ENCODE measurements around the gene OR1E1. TPM values are rescaled to one million over a fixed set of nuclear protein-coding genes. Genes with fewer than 3 reads are reported as not detected.

The OR1E1 gene, protein sequence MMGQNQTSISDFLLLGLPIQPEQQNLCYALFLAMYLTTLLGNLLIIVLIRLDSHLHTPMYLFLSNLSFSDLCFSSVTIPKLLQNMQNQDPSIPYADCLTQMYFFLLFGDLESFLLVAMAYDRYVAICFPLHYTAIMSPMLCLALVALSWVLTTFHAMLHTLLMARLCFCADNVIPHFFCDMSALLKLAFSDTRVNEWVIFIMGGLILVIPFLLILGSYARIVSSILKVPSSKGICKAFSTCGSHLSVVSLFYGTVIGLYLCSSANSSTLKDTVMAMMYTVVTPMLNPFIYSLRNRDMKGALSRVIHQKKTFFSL
- not detected in 2 replicates for polyA plus RNA-seq
- not detected in 2 replicates for polyA minus RNA-seq

DNA sequence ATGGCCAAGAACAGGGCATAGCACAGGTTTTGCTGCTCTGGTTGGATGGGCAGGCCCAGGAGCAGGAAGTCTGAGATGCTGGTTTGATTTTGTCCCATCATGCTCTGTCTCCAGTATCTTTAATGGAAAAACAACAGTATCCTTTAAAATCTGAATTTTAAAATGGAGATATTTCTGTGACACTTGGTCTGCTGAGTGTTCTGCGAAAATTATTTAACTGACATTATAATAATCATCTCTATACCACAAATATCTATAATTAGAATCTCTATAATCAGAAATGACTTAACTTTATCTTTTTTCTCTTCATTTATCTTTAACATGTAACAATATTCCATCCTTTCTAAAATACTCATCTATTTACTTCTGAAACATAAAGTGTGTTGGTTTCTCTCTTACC is at the start of gene OR1E1:
OR1E1 (minus strand) TSS at position 101 of the 400 bp plus-strand sequence; CDS start at position 101, 0 bp downstream.
- no peak within 1 kb of the TSS for H3K27ac ChIP-seq (ENCODE audit: low read length)
- H3K9me3 ChIP-seq (ENCODE audit: low read length) = no peaks in the 10 kb centered on the region
- H3K36me3 ChIP-seq (ENCODE audit: insufficient read depth, low read length) = no peaks in the 10 kb centered on the region
- no peaks in the 10 kb centered on the region for H3K9me2 ChIP-seq (ENCODE audit: insufficient read depth, low read length)
- H3K9ac ChIP-seq (ENCODE audit: low read length) = no peak within 1 kb of the TSS
- no peaks in the 10 kb centered on the region for H3K27me3 ChIP-seq (ENCODE audit: insufficient read depth, low read depth, low read length)
- H2AFZ ChIP-seq (ENCODE audit: low read depth, low read length) = no peak within 1 kb of the TSS
- H3K79me2 ChIP-seq (replicated peaks; ENCODE audit: insufficient read depth, low read length) = no peaks in the 10 kb centered on the region
- TF ChIP-seq, protein P1, sequence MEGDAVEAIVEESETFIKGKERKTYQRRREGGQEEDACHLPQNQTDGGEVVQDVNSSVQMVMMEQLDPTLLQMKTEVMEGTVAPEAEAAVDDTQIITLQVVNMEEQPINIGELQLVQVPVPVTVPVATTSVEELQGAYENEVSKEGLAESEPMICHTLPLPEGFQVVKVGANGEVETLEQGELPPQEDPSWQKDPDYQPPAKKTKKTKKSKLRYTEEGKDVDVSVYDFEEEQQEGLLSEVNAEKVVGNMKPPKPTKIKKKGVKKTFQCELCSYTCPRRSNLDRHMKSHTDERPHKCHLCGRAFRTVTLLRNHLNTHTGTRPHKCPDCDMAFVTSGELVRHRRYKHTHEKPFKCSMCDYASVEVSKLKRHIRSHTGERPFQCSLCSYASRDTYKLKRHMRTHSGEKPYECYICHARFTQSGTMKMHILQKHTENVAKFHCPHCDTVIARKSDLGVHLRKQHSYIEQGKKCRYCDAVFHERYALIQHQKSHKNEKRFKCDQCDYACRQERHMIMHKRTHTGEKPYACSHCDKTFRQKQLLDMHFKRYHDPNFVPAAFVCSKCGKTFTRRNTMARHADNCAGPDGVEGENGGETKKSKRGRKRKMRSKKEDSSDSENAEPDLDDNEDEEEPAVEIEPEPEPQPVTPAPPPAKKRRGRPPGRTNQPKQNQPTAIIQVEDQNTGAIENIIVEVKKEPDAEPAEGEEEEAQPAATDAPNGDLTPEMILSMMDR (IDR thresholded peaks at IDR 0.05; ENCODE audit: poor library complexity, severe bottlenecking) = no peak
- TF ChIP-seq, protein P2, sequence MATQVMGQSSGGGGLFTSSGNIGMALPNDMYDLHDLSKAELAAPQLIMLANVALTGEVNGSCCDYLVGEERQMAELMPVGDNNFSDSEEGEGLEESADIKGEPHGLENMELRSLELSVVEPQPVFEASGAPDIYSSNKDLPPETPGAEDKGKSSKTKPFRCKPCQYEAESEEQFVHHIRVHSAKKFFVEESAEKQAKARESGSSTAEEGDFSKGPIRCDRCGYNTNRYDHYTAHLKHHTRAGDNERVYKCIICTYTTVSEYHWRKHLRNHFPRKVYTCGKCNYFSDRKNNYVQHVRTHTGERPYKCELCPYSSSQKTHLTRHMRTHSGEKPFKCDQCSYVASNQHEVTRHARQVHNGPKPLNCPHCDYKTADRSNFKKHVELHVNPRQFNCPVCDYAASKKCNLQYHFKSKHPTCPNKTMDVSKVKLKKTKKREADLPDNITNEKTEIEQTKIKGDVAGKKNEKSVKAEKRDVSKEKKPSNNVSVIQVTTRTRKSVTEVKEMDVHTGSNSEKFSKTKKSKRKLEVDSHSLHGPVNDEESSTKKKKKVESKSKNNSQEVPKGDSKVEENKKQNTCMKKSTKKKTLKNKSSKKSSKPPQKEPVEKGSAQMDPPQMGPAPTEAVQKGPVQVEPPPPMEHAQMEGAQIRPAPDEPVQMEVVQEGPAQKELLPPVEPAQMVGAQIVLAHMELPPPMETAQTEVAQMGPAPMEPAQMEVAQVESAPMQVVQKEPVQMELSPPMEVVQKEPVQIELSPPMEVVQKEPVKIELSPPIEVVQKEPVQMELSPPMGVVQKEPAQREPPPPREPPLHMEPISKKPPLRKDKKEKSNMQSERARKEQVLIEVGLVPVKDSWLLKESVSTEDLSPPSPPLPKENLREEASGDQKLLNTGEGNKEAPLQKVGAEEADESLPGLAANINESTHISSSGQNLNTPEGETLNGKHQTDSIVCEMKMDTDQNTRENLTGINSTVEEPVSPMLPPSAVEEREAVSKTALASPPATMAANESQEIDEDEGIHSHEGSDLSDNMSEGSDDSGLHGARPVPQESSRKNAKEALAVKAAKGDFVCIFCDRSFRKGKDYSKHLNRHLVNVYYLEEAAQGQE (IDR thresholded peaks at IDR 0.05; ENCODE audit: borderline replicate concordance) = no peak
- TF ChIP-seq SMC3 (conservative IDR thresholded peaks at IDR 0.05; ENCODE audit: poor library complexity) = no peak
- no peak for TF ChIP-seq POLR2AphosphoS5 (IDR thresholded peaks at IDR 0.05)
- TF ChIP-seq RAD21 (conservative IDR thresholded peaks at IDR 0.05) = no peak
- no peak for TF ChIP-seq MXI1 (conservative IDR thresholded peaks at IDR 0.05; ENCODE audit: poor library complexity, severe bottlenecking)
- no peak for TF ChIP-seq TAF1 (IDR thresholded peaks at IDR 0.05; ENCODE audit: low read depth)
- TF ChIP-seq EP300 (conservative IDR thresholded peaks at IDR 0.05; ENCODE audit: poor library complexity, severe bottlenecking) = no peak
- no peak for TF ChIP-seq EZH2 (IDR thresholded peaks at IDR 0.05; ENCODE audit: borderline replicate concordance, insufficient read depth, low read length, poor library complexity, severe bottlenecking)
- no peak within 1 kb of the TSS for H3K4me3 ChIP-seq (ENCODE audit: low read length)
- H3F3A ChIP-seq (ENCODE audit: insufficient read depth, low read length, poor library complexity, severe bottlenecking) = no peaks in the 10 kb centered on the region
- H3K4me2 ChIP-seq (ENCODE audit: low read length) = no peak within 1 kb of the TSS
- no peaks in the 10 kb centered on the region for H4K20me1 ChIP-seq (ENCODE audit: insufficient read depth)

DNA sequence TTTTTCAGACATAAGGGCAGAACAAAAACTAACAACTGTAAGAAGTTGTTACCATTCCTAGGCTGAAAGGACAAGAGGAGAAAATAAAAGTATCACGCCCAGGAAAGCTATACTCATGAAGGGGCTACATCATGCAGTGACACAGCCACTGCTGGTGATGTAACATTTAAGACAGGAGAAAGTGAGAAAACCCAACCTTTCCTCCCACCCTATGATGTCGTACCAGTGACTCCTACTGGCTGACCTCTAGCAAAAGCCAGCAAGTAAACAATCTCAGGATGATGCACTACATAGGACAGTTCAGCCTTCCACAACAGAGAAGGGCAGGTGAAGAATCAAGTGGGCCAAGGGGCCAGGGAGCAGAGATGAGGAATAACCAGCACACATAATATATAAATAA is 49.4 kb upstream of the OR1E1 start:
- H3K79me2 ChIP-seq (replicated peaks; ENCODE audit: insufficient read depth, low read length) = no peaks in the 10 kb centered on the region
- no peaks in the 10 kb centered on the region for H3K36me3 ChIP-seq (ENCODE audit: insufficient read depth, low read length)
- no peak overlapping the region for H3K4me2 ChIP-seq (ENCODE audit: low read length)
- H3F3A ChIP-seq (ENCODE audit: insufficient read depth, low read length, poor library complexity, severe bottlenecking) = no peaks in the 10 kb centered on the region
- no peak overlapping the region for H3K27ac ChIP-seq (ENCODE audit: low read length)
- TF ChIP-seq, protein P2 (IDR thresholded peaks at IDR 0.05; ENCODE audit: borderline replicate concordance) = no peak
- TF ChIP-seq SMC3 (conservative IDR thresholded peaks at IDR 0.05; ENCODE audit: poor library complexity) = no peak
- H3K9me3 ChIP-seq (ENCODE audit: low read length) = no peaks in the 10 kb centered on the region
- no peak overlapping the region for H3K9ac ChIP-seq (ENCODE audit: low read length)
- H4K20me1 ChIP-seq (ENCODE audit: insufficient read depth) = no peaks in the 10 kb centered on the region
- no peaks in the 10 kb centered on the region for H3K9me2 ChIP-seq (ENCODE audit: insufficient read depth, low read length)
- no peak overlapping the region for H2AFZ ChIP-seq (ENCODE audit: low read depth, low read length)
- no peak overlapping the region for H3K4me3 ChIP-seq (ENCODE audit: low read length)
- no peaks in the 10 kb centered on the region for H3K27me3 ChIP-seq (ENCODE audit: insufficient read depth, low read depth, low read length)

All from neural cell (in vitro differentiated cells).